Measurements from ENCODE around the gene DUSP9. TPM values are rescaled to one million over a fixed set of nuclear protein-coding genes. Genes with fewer than 3 reads are reported as not detected.

Gene DUSP9
- total RNA-seq, 1 donor from 2014 or later = 0.20 TPM

DNA sequence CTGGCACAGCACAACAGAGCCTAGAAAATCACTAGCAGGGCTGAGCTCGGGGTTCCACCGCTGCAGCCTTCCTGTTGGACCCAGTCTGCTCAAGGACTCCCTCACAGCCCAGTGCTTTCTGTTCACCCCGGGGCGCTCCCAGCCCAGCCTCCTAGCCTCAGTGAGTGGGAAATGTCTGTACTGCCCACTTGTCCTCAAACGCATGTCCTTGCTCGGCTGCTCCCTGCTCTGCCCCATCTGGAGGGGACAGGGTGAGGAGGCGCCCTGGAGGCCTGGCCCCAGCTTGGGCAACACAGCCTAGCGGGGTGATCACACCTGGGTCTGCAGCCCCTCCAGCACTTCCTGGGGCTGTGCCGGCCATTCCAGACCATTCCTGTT is 36.2 kb upstream of the DUSP9 start:
- no peaks in the 10 kb centered on the region for H3K4me1 ChIP-seq (ENCODE audit: insufficient read depth, low read length)
- no peak for FAIRE-seq
- no peaks in the 10 kb centered on the region for H3K36me3 ChIP-seq (ENCODE audit: insufficient read depth, low read length)
- TF ChIP-seq, protein P1, sequence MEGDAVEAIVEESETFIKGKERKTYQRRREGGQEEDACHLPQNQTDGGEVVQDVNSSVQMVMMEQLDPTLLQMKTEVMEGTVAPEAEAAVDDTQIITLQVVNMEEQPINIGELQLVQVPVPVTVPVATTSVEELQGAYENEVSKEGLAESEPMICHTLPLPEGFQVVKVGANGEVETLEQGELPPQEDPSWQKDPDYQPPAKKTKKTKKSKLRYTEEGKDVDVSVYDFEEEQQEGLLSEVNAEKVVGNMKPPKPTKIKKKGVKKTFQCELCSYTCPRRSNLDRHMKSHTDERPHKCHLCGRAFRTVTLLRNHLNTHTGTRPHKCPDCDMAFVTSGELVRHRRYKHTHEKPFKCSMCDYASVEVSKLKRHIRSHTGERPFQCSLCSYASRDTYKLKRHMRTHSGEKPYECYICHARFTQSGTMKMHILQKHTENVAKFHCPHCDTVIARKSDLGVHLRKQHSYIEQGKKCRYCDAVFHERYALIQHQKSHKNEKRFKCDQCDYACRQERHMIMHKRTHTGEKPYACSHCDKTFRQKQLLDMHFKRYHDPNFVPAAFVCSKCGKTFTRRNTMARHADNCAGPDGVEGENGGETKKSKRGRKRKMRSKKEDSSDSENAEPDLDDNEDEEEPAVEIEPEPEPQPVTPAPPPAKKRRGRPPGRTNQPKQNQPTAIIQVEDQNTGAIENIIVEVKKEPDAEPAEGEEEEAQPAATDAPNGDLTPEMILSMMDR (IDR thresholded peaks at IDR 0.05; ENCODE audit: insufficient read depth, low read depth, low read length) = no peak
- no peak for TF ChIP-seq EZH2 (IDR thresholded peaks at IDR 0.05; ENCODE audit: insufficient read depth, low read length)
- H3K9me3 Mint-ChIP-seq (ENCODE audit: unreplicated experiment) = peaks cover 2% of the 10 kb centered on the region
- no peak overlapping the region for H3K9ac ChIP-seq (ENCODE audit: low read length)
- H3K27ac ChIP-seq (ENCODE audit: low read depth, low read length) = no peak overlapping the region
- no peaks in the 10 kb centered on the region for H3K36me3 Mint-ChIP-seq (ENCODE audit: low read depth, unreplicated experiment)
- peaks cover 11% of the 10 kb centered on the region for H3K27me3 ChIP-seq (ENCODE audit: insufficient read depth, low read length)
- no peaks in the 10 kb centered on the region for H3K4me1 Mint-ChIP-seq (ENCODE audit: low read depth, unreplicated experiment)
- H3K79me2 ChIP-seq (ENCODE audit: insufficient read depth, low read length) = no peaks in the 10 kb centered on the region
- H4K20me1 ChIP-seq (ENCODE audit: insufficient read depth, low read length) = no peaks in the 10 kb centered on the region
- peak overlapping the region; percentile 76 for H3K4me2 ChIP-seq (ENCODE audit: low read length)
- no peaks in the 10 kb centered on the region for H3K9me3 ChIP-seq (ENCODE audit: insufficient read depth, low read depth, low read length)
- peak overlapping the region; percentile 57 for H3K4me3 Mint-ChIP-seq (ENCODE audit: unreplicated experiment)
- peak overlapping the region; percentile 34 for H3K27ac Mint-ChIP-seq (ENCODE audit: unreplicated experiment)
- peaks cover 46% of the 10 kb centered on the region for H3K27me3 Mint-ChIP-seq (ENCODE audit: low read depth, unreplicated experiment)
- no peak overlapping the region for H3K4me3 ChIP-seq (ENCODE audit: insufficient read depth, low read depth, low read length)
- DNase-seq (ENCODE audit: low read depth) = no peak
- no peak overlapping the region for H2AFZ ChIP-seq (ENCODE audit: low read depth, low read length)

DNA sequence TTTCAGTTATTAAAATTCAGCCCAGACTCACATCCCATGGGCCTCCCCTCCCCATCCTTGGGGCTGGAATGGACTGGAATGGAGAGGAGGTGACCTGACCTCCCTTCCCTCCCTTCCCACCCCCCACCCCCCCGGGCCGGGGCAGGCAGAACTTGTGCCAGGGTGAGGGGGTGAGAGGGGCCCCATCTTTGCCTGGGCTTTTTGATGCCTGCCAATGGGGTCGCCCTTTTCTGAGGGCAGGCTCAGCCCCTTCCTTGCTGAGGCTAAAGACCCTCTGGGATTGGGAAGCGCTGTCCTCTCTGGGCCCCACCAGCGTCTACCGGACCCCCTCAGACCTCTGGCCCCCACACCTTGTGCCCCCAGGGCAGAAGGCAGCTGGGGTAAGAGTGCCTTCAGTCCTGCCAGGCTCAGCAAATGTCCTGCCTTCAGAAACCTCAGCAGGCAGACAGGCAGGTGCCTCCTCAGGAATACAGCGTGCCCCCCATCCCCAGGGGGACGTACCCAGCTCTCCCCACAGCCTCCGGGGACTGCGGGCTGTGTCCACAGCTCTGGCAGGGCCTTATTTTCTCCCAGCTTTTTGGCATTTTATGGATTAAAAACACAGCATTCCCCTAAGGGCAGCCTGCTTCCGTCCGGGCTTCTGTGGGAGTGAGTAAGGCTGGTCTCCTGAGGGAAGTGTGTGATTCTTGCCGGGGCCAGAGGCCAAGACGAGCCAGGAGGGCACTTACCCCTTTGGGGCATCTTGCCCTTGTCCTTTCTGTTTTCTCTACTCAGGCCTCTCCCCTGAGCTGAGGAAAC is 35.5 kb upstream of the DUSP9 start:
- TF ChIP-seq, protein P1 (IDR thresholded peaks at IDR 0.05; ENCODE audit: insufficient read depth, low read depth, low read length) = no peak
- no peak for TF ChIP-seq EZH2 (IDR thresholded peaks at IDR 0.05; ENCODE audit: insufficient read depth, low read length)
- Mint-ChIP-seq H3K27me3 (ENCODE audit: low read depth, unreplicated experiment) (peaks cover 47% of the 10 kb centered on the region), H3K9me3 (ENCODE audit: unreplicated experiment) (peaks cover 2% of the 10 kb centered on the region), H3K27ac (ENCODE audit: unreplicated experiment) (no peak overlapping the region), H3K4me3 (ENCODE audit: unreplicated experiment) (no peak overlapping the region), H3K4me1 (ENCODE audit: low read depth, unreplicated experiment) (no peaks in the 10 kb centered on the region), H3K36me3 (ENCODE audit: low read depth, unreplicated experiment) (no peaks in the 10 kb centered on the region)
- no peak overlapping the region for H3K4me2 ChIP-seq (ENCODE audit: low read length)
- H3K27me3 ChIP-seq (ENCODE audit: insufficient read depth, low read length) = peaks cover 11% of the 10 kb centered on the region
- no peaks in the 10 kb centered on the region for H3K36me3 ChIP-seq (ENCODE audit: insufficient read depth, low read length)
- DNase-seq (ENCODE audit: low read depth) (no peak), FAIRE-seq (no peak)
- H3K27ac ChIP-seq (ENCODE audit: low read depth, low read length) = no peak overlapping the region
- no peak overlapping the region for H3K4me3 ChIP-seq (ENCODE audit: insufficient read depth, low read depth, low read length)
- no peaks in the 10 kb centered on the region for H3K79me2 ChIP-seq (ENCODE audit: insufficient read depth, low read length)
- no peaks in the 10 kb centered on the region for H3K9me3 ChIP-seq (ENCODE audit: insufficient read depth, low read depth, low read length)
- no peak overlapping the region for H3K9ac ChIP-seq (ENCODE audit: low read length)
- no peaks in the 10 kb centered on the region for H4K20me1 ChIP-seq (ENCODE audit: insufficient read depth, low read length)
- H2AFZ ChIP-seq (ENCODE audit: low read depth, low read length) = no peak overlapping the region
- no peaks in the 10 kb centered on the region for H3K4me1 ChIP-seq (ENCODE audit: insufficient read depth, low read length)

DNA sequence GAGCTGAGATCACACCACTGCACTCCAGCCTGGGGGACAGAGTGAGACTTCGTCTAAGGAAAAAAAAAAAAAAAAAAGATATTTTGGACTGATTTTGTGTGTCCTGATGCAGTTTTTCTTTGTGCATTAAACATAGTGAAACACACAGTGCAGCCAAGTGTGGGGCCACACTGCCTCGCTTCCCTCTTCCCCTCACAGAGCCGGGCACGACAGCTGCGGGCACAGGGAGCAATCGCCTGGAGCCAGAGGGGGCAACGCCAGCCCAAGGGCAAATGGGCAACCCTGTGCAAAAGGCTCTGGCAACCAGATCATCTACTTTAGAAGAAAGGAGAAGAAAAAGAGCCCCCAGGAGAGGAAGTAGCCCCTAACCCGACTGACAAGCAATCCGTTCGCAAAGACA is 34.6 kb upstream of the DUSP9 start:
- no peak for DNase-seq (ENCODE audit: low read depth)
- no peak for FAIRE-seq
- no peak overlapping the region for H3K4me3 Mint-ChIP-seq (ENCODE audit: unreplicated experiment)
- no peak overlapping the region for H2AFZ ChIP-seq (ENCODE audit: low read depth, low read length)
- no peaks in the 10 kb centered on the region for H3K9me3 ChIP-seq (ENCODE audit: insufficient read depth, low read depth, low read length)
- H3K36me3 ChIP-seq (ENCODE audit: insufficient read depth, low read length) = no peaks in the 10 kb centered on the region
- H3K27ac ChIP-seq (ENCODE audit: low read depth, low read length) = no peak overlapping the region
- TF ChIP-seq EZH2 (IDR thresholded peaks at IDR 0.05; ENCODE audit: insufficient read depth, low read length) = no peak
- TF ChIP-seq, protein P1 (IDR thresholded peaks at IDR 0.05; ENCODE audit: insufficient read depth, low read depth, low read length) = no peak
- H3K4me1 Mint-ChIP-seq (ENCODE audit: low read depth, unreplicated experiment) = no peaks in the 10 kb centered on the region
- no peaks in the 10 kb centered on the region for H4K20me1 ChIP-seq (ENCODE audit: insufficient read depth, low read length)
- H3K4me3 ChIP-seq (ENCODE audit: insufficient read depth, low read depth, low read length) = no peak overlapping the region
- H3K79me2 ChIP-seq (ENCODE audit: insufficient read depth, low read length) = no peaks in the 10 kb centered on the region
- H3K27me3 ChIP-seq (ENCODE audit: insufficient read depth, low read length) = peaks cover 11% of the 10 kb centered on the region
- no peaks in the 10 kb centered on the region for H3K36me3 Mint-ChIP-seq (ENCODE audit: low read depth, unreplicated experiment)
- H3K27me3 Mint-ChIP-seq (ENCODE audit: low read depth, unreplicated experiment) = peaks cover 46% of the 10 kb centered on the region
- H3K9ac ChIP-seq (ENCODE audit: low read length) = no peak overlapping the region
- H3K9me3 Mint-ChIP-seq (ENCODE audit: unreplicated experiment) = peaks cover 2% of the 10 kb centered on the region
- no peak overlapping the region for H3K27ac Mint-ChIP-seq (ENCODE audit: unreplicated experiment)
- no peak overlapping the region for H3K4me2 ChIP-seq (ENCODE audit: low read length)
- H3K4me1 ChIP-seq (ENCODE audit: insufficient read depth, low read length) = no peaks in the 10 kb centered on the region

Measured in astrocyte (in vitro differentiated cells and primary cell).